GM12878 (cell line): Measurements from ENCODE around the gene NPB. TPM values are rescaled to one million over a fixed set of nuclear protein-coding genes. Genes with fewer than 3 reads are reported as not detected.

Experiments
- CEBPB ChIP-seq, 2 experiments: fragments of 150-350 bp in 1 of 2; IDR thresholded peaks; 2 replicates each; pipeline ENCODE4 v1.6.1; 2012 to 2014; ENCODE audit warnings: low read depth in 2 of 2, low read length in 2 of 2, borderline replicate concordance in 1 of 2, inconsistent platforms in 1 of 2
- E2F4 ChIP-seq: IDR thresholded peaks from 2 replicates; pipeline ENCODE4 v1.6.1; 2012; ENCODE audit warnings: low read depth, low read length, improper control_type of control experiment
- HSF1 ChIP-seq: fragments of 150-350 bp; IDR thresholded peaks from 2 replicates; pipeline ENCODE4 v1.6.1; 2014; ENCODE audit warnings: mild to moderate bottlenecking, low read depth, low read length
- NFXL1 ChIP-seq: fragments of 450-650 bp; IDR thresholded peaks from 2 replicates; pipeline ENCODE4 v1.6.1; 2017; ENCODE audit warnings: antibody characterized with exemption, mild to moderate bottlenecking, borderline replicate concordance
- RB1 ChIP-seq: fragments of 450-650 bp; formaldehyde crosslinking; IDR thresholded peaks from 2 replicates; pipeline ENCODE4 v1.6.1; 2017; ENCODE audit warnings: mild to moderate bottlenecking, borderline replicate concordance
- STAT3 ChIP-seq: IDR thresholded peaks from 2 replicates; pipeline ENCODE4 v1.6.1; 2011; ENCODE audit warnings: low read depth, low read length, improper control_type of control experiment
- TAF1 ChIP-seq: IDR thresholded peaks from 2 replicates; pipeline ENCODE4 v1.6.1; 2011; ENCODE audit warnings: mild to moderate bottlenecking, low read depth, low read length, borderline replicate concordance
- TCF3 ChIP-seq: IDR thresholded peaks from 2 replicates; pipeline ENCODE4 v1.6.1; 2012; ENCODE audit warnings: low read depth, mild to moderate bottlenecking, low read length, borderline replicate concordance; ENCODE audit not compliant: insufficient read depth
- ZBTB33 ChIP-seq: fragments of 450-650 bp; IDR thresholded peaks from 2 replicates; pipeline ENCODE4 v1.6.1; 2017; ENCODE audit warnings: mild to moderate bottlenecking
- ZNF217 ChIP-seq: fragments of 450-650 bp; IDR thresholded peaks from 2 replicates; pipeline ENCODE4 v1.6.1; 2017; ENCODE audit warnings: antibody characterized with exemption, mild to moderate bottlenecking
- ZNF592 ChIP-seq: fragments of 450-650 bp; IDR thresholded peaks from 2 replicates; pipeline ENCODE4 v1.6.1; 2017; ENCODE audit warnings: mild to moderate bottlenecking, moderate library complexity
- polyA plus RNA-seq, 11 experiments: library from polyadenylated mRNA; depleted of rRNA in 4 of 11; unstranded in 6 of 11; stranded (reverse) in 5 of 11; fragments of >200 nt; fragmentation: Nextera tagmentation in 4 of 11; fragmentation: Illumina TruSeq in 1 of 11; extraction: Ambion mirVana in 4 of 11; extraction: Trizol in 1 of 11; gene quantifications; 1 replicate in 1 of 11; 2 replicates in 10 of 11; pipeline versions ENCODE4 v1.2.1 to v1.2.3, GENCODE V29; 2011 to 2016; ENCODE audit warnings: inconsistent platforms in 2 of 11, missing spikeins in 2 of 11, low read depth in 1 of 11
- total RNA-seq, 4 experiments: library from RNA; depleted of rRNA in 3 of 4; stranded (reverse); fragments of >200 nt in 3 of 4; fragmentation: Illumina TruSeq in 1 of 4; extraction: Trizol in 1 of 4; gene quantifications; 2 replicates each; pipeline versions ENCODE4 v1.2.1 to v1.2.3, GENCODE V29; 2013 to 2021
- TF ChIP-seq, protein P1 (sequence below), 3 experiments: IDR thresholded peaks in 2 of 3; conservative IDR thresholded peaks in 1 of 3; 2 replicates each; pipeline ENCODE4 v1.5.1; 2011; ENCODE audit warnings: low read depth in 3 of 3, low read length in 3 of 3, mild to moderate bottlenecking in 3 of 3, control low read depth in 2 of 3, moderate library complexity in 2 of 3, inconsistent platforms in 1 of 3, mixed read lengths in 1 of 3; ENCODE audit not compliant: control insufficient read depth in 2 of 3, insufficient read depth in 1 of 3; ENCODE audit errors: extremely low read depth in 1 of 3
- TF ChIP-seq, protein P2 (sequence below): IDR thresholded peaks from 2 replicates; pipeline ENCODE4 v1.6.1; 2012; ENCODE audit warnings: low read depth, low read length, improper control_type of control experiment

The NPB gene
- total and polyA plus RNA-seq, 10 of the 15 experiments (the other 5 are each of a cell fraction or from before 2014, with no cell fraction given): 0.03 to 0.40 (median 0.15) TPM; not detected in 2

GRCh38 chr17:81860756-81861568, 41.1 kb upstream of the NPB start (continued):
- no peak for TF ChIP-seq ZBTB33
- no peak for TF ChIP-seq HSF1
- TF ChIP-seq TCF3: peak; percentile 80; the same call in 1 of the 2 replicates
- TF ChIP-seq TAF1: peak; percentile 41
- no peak for TF ChIP-seq ZNF217
- TF ChIP-seq CEBPB (IDR thresholded peaks at IDR 0.05; ENCODE audit: borderline replicate concordance in 1 of 2, low read depth in 2 of 2, low read length in 2 of 2): peak in 1 of 2 experiments; percentile 64; a peak in 1 of 4 replicates
- no peak for TF ChIP-seq STAT3
- no peak for TF ChIP-seq ZNF592
- 0 out of 2 replicates have a peak, but pooled peaks have one; percentile 24 for TF ChIP-seq RB1
- TF ChIP-seq, protein P1, sequence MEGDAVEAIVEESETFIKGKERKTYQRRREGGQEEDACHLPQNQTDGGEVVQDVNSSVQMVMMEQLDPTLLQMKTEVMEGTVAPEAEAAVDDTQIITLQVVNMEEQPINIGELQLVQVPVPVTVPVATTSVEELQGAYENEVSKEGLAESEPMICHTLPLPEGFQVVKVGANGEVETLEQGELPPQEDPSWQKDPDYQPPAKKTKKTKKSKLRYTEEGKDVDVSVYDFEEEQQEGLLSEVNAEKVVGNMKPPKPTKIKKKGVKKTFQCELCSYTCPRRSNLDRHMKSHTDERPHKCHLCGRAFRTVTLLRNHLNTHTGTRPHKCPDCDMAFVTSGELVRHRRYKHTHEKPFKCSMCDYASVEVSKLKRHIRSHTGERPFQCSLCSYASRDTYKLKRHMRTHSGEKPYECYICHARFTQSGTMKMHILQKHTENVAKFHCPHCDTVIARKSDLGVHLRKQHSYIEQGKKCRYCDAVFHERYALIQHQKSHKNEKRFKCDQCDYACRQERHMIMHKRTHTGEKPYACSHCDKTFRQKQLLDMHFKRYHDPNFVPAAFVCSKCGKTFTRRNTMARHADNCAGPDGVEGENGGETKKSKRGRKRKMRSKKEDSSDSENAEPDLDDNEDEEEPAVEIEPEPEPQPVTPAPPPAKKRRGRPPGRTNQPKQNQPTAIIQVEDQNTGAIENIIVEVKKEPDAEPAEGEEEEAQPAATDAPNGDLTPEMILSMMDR (IDR thresholded peaks at IDR 0.05 in 2 of 3, conservative IDR thresholded peaks at IDR 0.05 in 1 of 3; ENCODE audit: control insufficient read depth in 2 of 3, extremely low read depth in 1 of 3, insufficient read depth in 1 of 3, low read depth in 3 of 3, low read length in 3 of 3): no peak
- TF ChIP-seq E2F4: peak; percentile 37; the same call in 1 of the 2 replicates
- TF ChIP-seq NFXL1: no peak; the same call in 1 of the 2 replicates
- TF ChIP-seq, protein P2, sequence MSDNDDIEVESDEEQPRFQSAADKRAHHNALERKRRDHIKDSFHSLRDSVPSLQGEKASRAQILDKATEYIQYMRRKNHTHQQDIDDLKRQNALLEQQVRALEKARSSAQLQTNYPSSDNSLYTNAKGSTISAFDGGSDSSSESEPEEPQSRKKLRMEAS: peak; percentile 67
